Parathyroid adenoma (tissue), 2 donors: ENCODE data around the gene CALD1.

Source experiments
- H2AFZ ChIP-seq: fragments of 300-600 bp; sonication (generic); one replicate; pipeline ENCODE4 v1.7.0; 2017; ENCODE audit warnings: antibody characterized with exemption, mild to moderate bottlenecking
- H3K27ac ChIP-seq: fragments of 300-600 bp; sonication (generic); one replicate; pipeline ENCODE4 v1.7.0; 2017
- H3K27me3 ChIP-seq: fragments of 300-600 bp; sonication (generic); one replicate; pipeline ENCODE4 v1.7.0; 2017; ENCODE audit warnings: low read length; ENCODE audit not compliant: control insufficient read depth, insufficient read depth
- H3K36me3 ChIP-seq: fragments of 300-600 bp; sonication (generic); one replicate; pipeline ENCODE4 v1.7.0; 2017; ENCODE audit warnings: low read length; ENCODE audit not compliant: control insufficient read depth, insufficient read depth
- H3K4me1 ChIP-seq: fragments of 300-600 bp; sonication (generic); one replicate; pipeline ENCODE4 v1.7.0; 2017; ENCODE audit warnings: control low read depth
- H3K4me2 ChIP-seq: fragments of 300-600 bp; sonication (generic); one replicate; pipeline ENCODE4 v1.7.0; 2017; ENCODE audit warnings: low read length
- H3K4me3 ChIP-seq: fragments of 300-600 bp; sonication (generic); one replicate; pipeline ENCODE4 v1.7.0; 2017; ENCODE audit warnings: low read depth, low read length
- H3K79me2 ChIP-seq: fragments of 300-600 bp; sonication (generic); one replicate; pipeline ENCODE4 v1.7.0; 2017; ENCODE audit warnings: control low read depth
- H3K9ac ChIP-seq: fragments of 300-600 bp; sonication (generic); one replicate; pipeline ENCODE4 v1.7.0; 2017; ENCODE audit warnings: mild to moderate bottlenecking
- H3K9me3 ChIP-seq: fragments of 300-600 bp; sonication (generic); one replicate; pipeline ENCODE4 v1.7.0; 2017; ENCODE audit warnings: low read length; ENCODE audit not compliant: control insufficient read depth
- TF ChIP-seq, protein P1 (sequence below): fragments of 300-600 bp; sonication (generic); IDR thresholded peaks from one replicate; pipeline ENCODE4 v1.7.0; 2017; ENCODE audit warnings: antibody characterized with exemption, mild to moderate bottlenecking
- donor health status: primary hyperparathyroidism.

The CALD1 gene

DNA sequence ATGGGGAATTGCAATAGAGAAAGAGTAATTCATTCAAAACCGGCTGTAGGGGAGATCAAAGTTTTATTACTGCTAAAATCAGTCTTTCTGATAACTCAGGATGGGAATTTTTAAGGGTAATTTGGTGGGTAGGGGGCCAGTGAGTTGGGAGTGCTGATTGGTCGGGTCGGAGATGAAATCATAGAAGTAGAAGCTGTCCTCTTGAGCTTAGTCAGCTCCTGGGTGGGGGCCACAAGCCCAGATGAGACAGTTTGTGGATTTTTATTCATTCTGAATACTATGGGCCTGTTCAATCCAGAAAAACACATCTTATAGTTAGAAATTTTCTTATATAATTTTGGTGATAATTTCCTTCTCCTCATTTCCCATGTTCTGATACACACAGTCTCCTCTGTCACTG, 25.4 kb downstream of the CALD1 start:
- H3K27ac ChIP-seq = no peak overlapping the region
- H3K9ac ChIP-seq = no peak overlapping the region
- no peak overlapping the region for H3K4me3 ChIP-seq
- no peaks in the 10 kb centered on the region for H3K79me2 ChIP-seq
- H2AFZ ChIP-seq = no peak overlapping the region
- TF ChIP-seq, protein P1, sequence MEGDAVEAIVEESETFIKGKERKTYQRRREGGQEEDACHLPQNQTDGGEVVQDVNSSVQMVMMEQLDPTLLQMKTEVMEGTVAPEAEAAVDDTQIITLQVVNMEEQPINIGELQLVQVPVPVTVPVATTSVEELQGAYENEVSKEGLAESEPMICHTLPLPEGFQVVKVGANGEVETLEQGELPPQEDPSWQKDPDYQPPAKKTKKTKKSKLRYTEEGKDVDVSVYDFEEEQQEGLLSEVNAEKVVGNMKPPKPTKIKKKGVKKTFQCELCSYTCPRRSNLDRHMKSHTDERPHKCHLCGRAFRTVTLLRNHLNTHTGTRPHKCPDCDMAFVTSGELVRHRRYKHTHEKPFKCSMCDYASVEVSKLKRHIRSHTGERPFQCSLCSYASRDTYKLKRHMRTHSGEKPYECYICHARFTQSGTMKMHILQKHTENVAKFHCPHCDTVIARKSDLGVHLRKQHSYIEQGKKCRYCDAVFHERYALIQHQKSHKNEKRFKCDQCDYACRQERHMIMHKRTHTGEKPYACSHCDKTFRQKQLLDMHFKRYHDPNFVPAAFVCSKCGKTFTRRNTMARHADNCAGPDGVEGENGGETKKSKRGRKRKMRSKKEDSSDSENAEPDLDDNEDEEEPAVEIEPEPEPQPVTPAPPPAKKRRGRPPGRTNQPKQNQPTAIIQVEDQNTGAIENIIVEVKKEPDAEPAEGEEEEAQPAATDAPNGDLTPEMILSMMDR = no peak
- H3K9me3 ChIP-seq = no peaks in the 10 kb centered on the region
- no peaks in the 10 kb centered on the region for H3K4me1 ChIP-seq
- no peak overlapping the region for H3K4me2 ChIP-seq
- H3K36me3 ChIP-seq = no peaks in the 10 kb centered on the region
- H3K27me3 ChIP-seq = no peaks in the 10 kb centered on the region

DNA sequence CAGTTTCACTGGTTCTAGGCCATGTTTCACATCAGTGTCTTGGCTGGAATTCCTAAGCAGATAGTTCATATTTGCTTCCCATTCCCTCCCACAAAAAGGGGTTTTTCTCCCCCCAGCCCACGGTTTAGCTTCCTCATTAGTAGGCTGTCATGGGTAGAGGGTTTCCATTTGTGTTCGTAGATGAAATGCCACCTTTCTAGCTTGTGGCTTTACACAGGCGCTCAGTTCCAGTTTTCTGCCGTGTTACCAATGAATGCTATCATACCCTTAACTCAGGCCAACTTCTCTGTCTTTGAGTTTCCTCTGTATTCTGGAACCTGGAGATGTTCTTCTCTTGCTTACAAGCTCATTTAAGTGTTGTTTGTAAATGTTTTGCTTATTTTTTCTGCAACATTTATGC, 26.8 kb downstream of the CALD1 start:
- no peaks in the 10 kb centered on the region for H3K4me1 ChIP-seq
- TF ChIP-seq, protein P1 = no peak

DNA sequence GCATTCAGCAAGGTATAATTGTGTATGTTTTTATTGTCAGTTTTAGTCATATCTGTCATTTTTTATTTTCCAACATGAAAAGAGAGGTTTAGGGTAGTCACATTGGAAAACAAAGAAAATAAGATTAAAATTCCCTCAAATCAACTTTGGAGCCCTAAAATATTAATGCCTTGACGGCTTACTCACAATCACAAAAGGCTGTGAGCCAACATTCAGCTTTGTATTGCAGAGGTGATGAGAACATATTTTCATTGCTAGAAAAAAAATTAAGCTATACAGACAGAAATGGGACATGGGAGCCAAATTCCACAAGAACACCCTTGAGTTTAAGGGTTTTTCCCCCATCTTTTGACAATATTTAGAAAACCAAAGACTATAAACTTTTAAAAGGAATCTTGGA, 30.2 kb downstream of the CALD1 start:
- TF ChIP-seq, protein P1 = no peak
- no peaks in the 10 kb centered on the region for H3K79me2 ChIP-seq
- no peaks in the 10 kb centered on the region for H3K4me1 ChIP-seq
- H3K4me3 ChIP-seq = no peak overlapping the region
- no peak overlapping the region for H3K27ac ChIP-seq
- H3K9me3 ChIP-seq = no peaks in the 10 kb centered on the region
- H3K4me2 ChIP-seq = no peak overlapping the region
- no peaks in the 10 kb centered on the region for H3K36me3 ChIP-seq
- no peak overlapping the region for H3K9ac ChIP-seq
- H3K27me3 ChIP-seq = no peaks in the 10 kb centered on the region
- H2AFZ ChIP-seq = no peak overlapping the region

More for the DNA sequence above, 26.8 kb downstream of the CALD1 start:
- Histone ChIP-seq H3K9me3 (no peaks in the 10 kb centered on the region), H3K9ac (no peak overlapping the region), H3K4me3 (no peak overlapping the region), H3K79me2 (no peaks in the 10 kb centered on the region), H3K36me3 (no peaks in the 10 kb centered on the region), H3K27ac (no peak overlapping the region), H2AFZ (no peak overlapping the region), H3K4me2 (no peak overlapping the region), H3K27me3 (no peaks in the 10 kb centered on the region)

DNA sequence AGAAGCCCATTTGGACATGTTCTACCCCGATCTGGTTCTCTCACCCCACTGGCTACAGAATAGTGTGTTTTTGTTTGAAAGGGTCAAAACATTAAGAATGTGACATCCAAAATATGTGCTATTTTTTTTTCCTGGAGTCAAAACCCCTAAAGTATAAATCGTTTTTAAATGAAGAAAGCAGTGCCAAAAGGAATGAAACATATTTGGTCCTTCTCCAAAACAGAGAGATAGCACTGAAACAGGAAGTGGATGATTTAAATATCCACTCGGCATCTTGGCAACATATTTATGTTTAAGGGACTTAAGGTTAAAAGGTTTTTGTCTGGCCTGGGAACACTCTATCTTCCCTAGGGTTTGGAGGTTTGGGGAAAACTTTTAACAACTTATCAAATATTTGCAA, 32.3 kb downstream of the CALD1 start:
- no peaks in the 10 kb centered on the region for H3K36me3 ChIP-seq
- H3K4me2 ChIP-seq = no peak overlapping the region
- no peak overlapping the region for H2AFZ ChIP-seq
- no peaks in the 10 kb centered on the region for H3K4me1 ChIP-seq
- H3K79me2 ChIP-seq = no peaks in the 10 kb centered on the region
- H3K4me3 ChIP-seq = no peak overlapping the region
- H3K9ac ChIP-seq = no peak overlapping the region
- TF ChIP-seq, protein P1 = no peak
- no peaks in the 10 kb centered on the region for H3K9me3 ChIP-seq
- no peaks in the 10 kb centered on the region for H3K27me3 ChIP-seq
- H3K27ac ChIP-seq = no peak overlapping the region

DNA sequence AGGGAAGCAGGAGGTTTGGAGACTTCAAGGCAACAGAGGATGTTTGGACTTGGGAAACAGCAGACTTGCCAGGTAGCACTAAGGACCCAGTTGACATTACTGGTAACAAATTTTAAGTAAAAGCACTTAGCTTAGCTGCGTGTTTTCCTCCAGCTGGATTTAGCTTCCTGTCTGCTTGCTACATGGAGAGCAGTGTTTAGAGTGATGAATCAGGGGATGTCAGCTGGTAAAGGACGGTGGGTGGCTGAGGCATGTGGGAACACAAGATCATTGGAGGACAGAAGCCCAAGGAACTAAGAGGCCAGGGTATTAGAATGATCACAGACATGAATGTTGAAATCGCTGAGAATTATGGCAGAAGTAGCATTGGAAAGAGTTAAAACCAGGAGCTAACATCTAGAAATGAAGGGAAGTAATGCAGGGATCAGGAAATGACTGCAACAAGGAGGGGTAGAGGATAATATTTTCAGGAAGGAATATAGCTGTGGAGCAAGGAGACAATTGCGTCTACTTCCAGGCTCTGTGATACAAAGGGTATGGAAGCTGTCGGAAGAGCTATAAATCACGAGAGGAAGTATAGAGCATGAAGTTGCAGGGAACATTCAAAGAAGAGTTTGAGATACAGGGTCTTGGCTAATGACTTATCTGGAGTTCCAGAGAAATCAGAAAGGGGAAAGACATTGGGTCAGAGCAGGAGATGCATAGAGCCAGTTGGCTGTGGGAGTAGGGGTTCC, 34.4 kb downstream of the CALD1 start:
- Histone ChIP-seq H3K36me3 (no peaks in the 10 kb centered on the region), H3K4me3 (no peak overlapping the region), H3K27me3 (no peaks in the 10 kb centered on the region), H3K4me2 (no peak overlapping the region), H3K4me1 (no peaks in the 10 kb centered on the region), H3K9ac (no peak overlapping the region), H2AFZ (no peak overlapping the region), H3K79me2 (no peaks in the 10 kb centered on the region), H3K9me3 (no peaks in the 10 kb centered on the region), H3K27ac (no peak overlapping the region)
- TF ChIP-seq, protein P1 = no peak
